Activated CD8-positive, alpha-beta memory T cell treated with anti-CD3 and anti-CD28 coated beads, Interleukin-2, amount 50 U/mL, for 4 hours (primary cell): ENCODE measurements around the gene TSR2.
A peak's percentile ranks its signal among the peaks of the same experiment; 100 is the strongest.

Experiments
- DNase-seq: peaks from one replicate; pipeline ENCODE4 v3.0.0-alpha.2; 2020

The TSR2 gene, protein sequence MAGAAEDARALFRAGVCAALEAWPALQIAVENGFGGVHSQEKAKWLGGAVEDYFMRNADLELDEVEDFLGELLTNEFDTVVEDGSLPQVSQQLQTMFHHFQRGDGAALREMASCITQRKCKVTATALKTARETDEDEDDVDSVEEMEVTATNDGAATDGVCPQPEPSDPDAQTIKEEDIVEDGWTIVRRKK

DNA sequence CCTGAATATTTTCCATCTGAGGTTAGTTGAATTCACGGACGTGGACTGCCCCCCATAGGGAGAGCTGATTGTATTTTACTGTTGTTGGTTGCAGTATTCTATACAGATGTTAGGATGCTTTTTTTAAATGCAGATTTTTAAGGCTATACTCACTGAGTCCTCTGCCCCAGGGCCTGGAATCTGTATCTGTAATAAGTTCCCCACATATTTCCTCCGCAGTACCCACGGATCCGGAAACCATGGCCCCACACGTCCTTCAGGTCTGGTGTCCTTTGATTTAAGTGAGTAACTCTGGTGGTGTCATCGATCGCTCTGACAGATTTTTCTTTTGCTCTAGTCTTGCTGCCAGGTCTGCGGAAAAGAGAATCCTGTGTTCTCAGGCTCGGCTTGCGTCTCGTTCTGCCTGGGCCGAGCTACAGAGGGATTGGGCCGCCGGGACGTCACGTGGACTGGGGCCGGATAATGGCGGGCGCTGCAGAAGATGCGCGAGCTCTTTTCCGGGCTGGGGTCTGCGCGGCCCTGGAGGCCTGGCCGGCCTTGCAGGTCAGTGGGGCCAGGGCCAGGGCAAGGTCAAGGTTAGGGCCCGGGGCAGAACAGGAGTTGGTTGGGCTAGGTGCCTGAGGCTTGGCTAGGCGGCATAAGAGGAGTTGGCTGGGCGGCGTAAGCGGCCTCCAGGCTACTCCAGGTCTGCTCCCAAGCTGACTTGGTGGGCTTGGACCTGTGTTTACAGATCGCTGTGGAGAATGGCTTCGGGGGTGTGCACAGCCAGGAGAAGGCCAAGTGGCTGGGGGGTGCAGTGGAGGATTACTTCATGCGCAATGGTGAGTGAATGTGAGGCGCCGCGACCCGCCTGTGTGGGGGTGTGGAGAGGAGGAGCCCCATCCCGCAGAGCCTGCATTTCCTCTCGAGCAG, at the start of gene TSR2:
Gene TSR2 (plus strand): TSS at position 445 of the 912 bp plus-strand sequence. CDS start 18 bp downstream, at position 463.
- peak; percentile 72 for DNase-seq

DNA sequence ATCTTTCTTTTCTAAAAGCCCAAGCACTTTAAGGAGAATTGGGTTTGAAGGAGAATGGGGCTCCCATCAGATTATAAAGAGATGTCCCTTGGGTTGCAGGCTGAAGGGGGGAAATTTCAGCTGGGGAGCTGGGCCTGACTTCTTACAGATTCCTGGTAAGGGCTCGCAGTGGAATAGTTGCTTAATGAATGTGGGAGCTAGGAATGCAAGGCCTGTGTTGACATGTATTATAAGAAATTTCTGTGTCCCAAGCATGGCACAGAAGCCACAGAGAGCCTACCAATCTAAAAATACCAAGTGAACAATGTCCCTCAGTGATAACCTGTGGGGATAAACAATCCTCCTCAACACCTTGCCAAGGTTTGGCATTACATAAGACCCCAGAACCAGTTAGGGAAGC, 43.1 kb upstream of the TSR2 start:
- no peak for DNase-seq

GRCh38 chrX:54407266-54407665, 32.9 kb upstream of the TSR2 start:
- DNase-seq = no peak

DNA sequence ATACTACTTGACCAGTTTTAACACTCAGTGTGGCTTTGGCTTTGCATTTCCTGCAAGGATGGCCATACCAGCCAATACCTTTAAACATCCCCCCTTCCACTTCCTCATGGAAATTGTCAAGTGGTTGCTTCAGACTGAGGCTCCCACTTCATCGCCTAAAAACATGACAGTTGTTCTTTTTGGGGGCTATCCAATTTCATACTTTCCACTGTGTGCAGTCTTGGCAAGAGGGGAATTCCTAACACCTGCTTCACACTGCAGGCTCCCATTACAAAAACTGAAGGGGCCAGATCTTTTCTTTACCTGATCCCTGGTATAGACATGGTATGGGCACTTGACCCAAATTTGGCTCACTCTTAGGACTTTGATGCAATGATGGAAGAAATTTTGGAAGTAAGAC, 28.5 kb upstream of the TSR2 start:
- DNase-seq = no peak

DNA sequence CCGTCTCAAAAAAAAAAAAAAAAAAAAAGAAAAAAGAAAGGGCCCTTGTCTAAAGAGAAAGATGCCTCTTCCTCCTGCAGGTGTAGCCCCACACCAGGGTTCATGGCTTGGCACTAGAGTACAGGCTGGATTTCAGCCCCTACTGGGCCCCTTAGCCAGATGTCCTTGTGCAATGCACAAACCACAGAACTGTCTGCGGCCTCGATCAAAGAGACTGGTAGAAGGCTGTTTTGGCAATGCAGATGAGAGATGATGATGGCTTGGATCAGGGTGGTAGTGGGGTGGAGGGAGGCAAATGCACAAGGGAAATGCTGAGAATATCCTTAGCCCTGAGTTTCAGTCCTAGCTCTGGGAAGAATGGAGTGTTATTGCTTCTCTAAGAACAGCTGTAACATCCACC, 26.5 kb upstream of the TSR2 start:
- no peak for DNase-seq

- DNase-seq = no peak
These were observed 24.5 kb upstream of the TSR2 start for GRCh38 chrX:54415534-54416350.

GRCh38 chrX:54416965-54417364, 23.2 kb upstream of the TSR2 start:
- DNase-seq = no peak

GRCh38 chrX:54419559-54420302, 20.5 kb upstream of the TSR2 start:
- no peak for DNase-seq

DNA sequence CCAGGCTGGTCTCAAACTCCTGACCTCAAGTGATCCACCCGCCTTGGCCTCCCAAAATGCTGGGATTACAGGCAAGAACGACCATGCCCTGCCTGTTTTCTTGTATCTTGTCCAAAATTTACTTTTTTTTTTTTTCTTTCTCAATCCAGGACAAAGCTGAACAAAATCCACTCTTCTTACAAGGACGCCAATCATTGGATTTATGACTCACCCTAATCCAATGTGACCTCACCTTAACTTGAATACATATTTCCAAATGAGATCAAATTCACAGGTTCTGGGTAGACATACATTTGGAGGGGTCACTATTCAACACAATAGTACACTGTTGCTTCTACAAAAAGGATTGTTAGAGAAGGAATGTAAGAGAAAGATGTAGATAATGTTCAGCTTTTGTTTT, 18.0 kb upstream of the TSR2 start:
- DNase-seq = no peak

GRCh38 chrX:54423161-54423888, 16.9 kb upstream of the TSR2 start:
- no peak for DNase-seq

DNA sequence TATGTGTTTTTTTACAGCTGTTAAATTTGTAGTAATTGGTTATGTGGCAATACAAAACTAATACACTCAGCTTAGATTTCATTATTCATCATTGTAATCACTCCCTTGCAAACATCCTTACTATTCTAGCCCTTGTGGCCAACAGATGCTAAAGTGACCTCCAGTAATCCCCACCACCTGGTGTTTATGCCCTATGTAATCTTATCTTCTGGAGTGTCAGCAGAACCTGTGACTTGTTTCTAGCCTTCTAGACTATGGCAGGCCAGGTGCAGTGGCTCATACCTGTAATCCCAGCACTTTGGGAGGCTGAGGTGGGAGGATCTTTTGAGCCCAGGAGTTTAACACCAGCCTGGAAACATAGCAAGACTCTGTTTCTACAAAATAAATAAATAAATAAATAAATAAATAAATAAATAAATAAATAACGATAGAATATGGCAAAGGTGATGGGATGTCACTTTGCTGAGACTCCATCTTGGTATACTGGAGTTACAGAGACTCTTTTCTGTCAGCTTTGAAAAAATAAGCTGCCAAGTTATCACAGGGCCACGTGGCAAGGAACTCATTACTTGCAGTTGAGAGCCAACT, 12.3 kb upstream of the TSR2 start:
- DNase-seq = no peak

GRCh38 chrX:54430519-54430918, 9.7 kb upstream of the TSR2 start:
- no peak for DNase-seq

DNA sequence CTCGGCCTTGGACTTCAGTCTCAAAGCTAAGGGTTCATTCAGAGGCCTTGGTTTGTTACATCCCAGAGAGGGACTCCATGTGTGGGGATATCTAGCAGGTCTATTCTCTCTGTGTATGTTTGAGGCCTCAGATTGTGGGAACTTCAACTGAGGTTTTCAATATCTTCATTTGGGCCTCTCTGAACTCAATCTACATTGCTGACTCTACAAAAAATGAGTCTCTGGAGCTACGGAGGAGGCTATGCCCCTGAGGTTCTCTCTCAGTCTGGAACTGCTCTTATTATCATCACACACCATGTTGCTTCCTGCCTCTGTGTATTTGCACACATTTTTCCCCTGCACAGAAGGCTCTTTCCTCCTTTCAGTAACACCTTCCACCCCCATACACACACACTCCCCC, 5.1 kb upstream of the TSR2 start:
- no peak for DNase-seq

DNA sequence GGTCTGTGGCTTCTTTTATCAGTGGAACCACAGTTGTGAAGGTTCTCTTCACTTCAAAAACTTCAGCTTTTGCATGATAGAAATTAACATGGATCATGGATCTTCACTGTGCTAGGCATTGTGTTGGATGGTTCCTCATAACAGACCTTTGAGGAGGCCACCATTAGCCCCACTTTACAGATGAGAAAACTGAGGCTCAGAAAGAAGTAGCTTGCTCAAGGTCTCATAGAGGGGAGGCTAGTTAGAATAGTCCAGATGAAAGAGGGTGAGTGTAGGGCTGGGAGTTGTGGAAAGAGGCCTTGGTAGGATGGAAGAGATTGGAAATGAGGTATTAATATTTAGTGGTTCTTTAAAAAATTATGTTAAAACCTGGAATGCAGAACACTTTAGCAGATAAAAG, 2.6 kb downstream of the TSR2 start:
- no peak for DNase-seq

GRCh38 chrX:54444752-54445151, 4.5 kb downstream of the TSR2 start:
- no peak for DNase-seq

- DNase-seq = no peak
These were observed 5.9 kb downstream of the TSR2 start for GRCh38 chrX:54446084-54446483.

DNA sequence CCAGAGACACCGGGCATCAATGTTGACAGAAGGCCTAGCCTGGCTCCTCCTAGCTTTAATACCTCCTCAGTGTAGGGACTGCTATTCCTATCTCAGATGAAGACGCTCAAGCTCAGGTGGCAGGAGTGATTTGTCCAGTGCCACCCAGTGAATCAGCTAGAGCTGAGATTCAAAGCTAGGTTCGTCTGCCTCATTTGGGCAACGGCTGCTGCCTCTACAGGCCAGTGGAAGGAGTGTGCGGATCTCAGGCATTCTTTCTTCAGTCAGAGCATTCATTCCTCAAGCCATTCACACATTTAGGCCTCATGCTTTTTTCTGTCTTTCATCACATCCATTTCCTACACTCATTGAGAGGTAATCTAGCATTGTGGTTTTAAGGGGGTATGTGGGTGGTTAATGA, 7.3 kb downstream of the TSR2 start:
- no peak for DNase-seq

- DNase-seq = no peak
These were observed 9.7 kb downstream of the TSR2 start for GRCh38 chrX:54449929-54450328.

DNA sequence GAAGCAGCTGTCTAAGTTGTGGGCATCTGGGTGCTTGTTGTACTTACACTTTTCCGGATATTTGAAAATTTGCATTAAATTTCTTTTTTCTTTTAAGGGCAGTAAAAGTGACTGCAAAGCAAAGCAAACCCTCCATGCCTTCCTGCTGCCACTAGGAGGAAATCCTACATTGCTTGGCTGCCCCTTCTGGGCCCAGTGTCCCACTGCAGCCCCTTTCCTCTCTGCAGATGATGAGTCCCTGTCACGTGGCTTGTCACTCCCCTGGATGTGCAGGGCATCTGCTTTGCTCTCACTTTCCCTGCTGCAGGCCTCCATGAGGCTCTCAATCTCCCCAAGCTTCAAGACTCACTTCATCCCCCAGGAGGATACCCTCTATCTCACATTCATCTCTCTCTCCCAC, 12.7 kb downstream of the TSR2 start:
- DNase-seq = no peak

DNA sequence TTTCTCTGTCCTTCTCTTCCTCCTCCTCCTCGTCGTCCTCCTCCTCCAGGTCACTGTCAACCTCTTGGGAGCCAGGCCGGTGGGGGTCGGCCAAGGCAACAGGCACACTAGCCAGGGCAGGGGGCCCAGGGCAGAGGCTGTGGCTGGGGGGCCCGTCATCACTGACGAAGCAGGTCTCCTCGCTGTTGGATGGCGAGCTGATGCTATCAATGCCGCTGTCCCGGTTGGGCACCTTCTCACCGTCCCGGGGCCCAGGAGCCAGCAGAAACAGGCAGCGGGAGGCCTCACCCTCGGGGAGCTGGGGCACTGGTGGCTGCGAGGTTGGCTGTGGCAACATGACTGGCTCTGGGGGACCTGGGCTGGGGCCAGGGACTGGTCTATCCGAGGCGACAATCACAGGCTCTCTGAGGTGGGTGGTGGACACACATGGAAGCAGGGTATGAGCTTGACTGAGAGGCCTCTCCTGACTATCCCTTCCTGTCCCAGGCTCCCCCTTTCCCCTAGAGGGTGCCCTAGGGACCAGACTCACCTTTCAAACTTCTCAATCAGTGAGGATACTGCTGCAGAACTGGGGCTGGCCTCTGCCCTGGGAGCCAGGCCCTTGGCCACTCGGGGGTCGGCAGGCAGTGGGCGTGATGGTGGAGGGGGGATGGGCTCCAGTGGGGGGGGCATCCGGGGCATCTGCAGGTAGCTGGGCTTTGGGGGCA, 30.0 kb downstream of the TSR2 start:
- no peak for DNase-seq
